KMS-11 (cell line): ENCODE results near the gene GZMA.

Source experiments
- H2AFZ ChIP-seq: fragments of 200-600 bp; sonication (generic); 2 replicates; pipeline ENCODE4 v1.6.1; 2016; ENCODE audit warnings: antibody characterized with exemption, mixed run types, low read depth
- H3K27ac ChIP-seq: fragments of 200-600 bp; sonication (generic); 2 replicates; pipeline ENCODE4 v1.6.1; 2016; ENCODE audit warnings: mild to moderate bottlenecking, mixed run types
- H3K27me3 ChIP-seq: fragments of 200-600 bp; sonication (generic); 2 replicates; pipeline ENCODE4 v1.6.1; 2017; ENCODE audit warnings: mild to moderate bottlenecking, low read depth, mixed run types, moderate library complexity; ENCODE audit not compliant: insufficient read depth
- H3K36me3 ChIP-seq: fragments of 200-600 bp; sonication (generic); 2 replicates; pipeline ENCODE4 v1.6.1; 2017; ENCODE audit warnings: mild to moderate bottlenecking, mixed run types; ENCODE audit not compliant: insufficient read depth
- H3K4me1 ChIP-seq: fragments of 200-600 bp; sonication (generic); 2 replicates; pipeline ENCODE4 v1.6.1; 2016; ENCODE audit warnings: mild to moderate bottlenecking, low read depth, mixed run types; ENCODE audit not compliant: poor library complexity, severe bottlenecking
- H3K4me2 ChIP-seq: fragments of 200-600 bp; sonication (generic); 2 replicates; pipeline ENCODE4 v1.7.0; 2016; ENCODE audit warnings: mild to moderate bottlenecking, mixed run types
- H3K4me3 ChIP-seq: fragments of 200-600 bp; sonication (generic); IDR thresholded peaks from 2 replicates; pipeline ENCODE4 v1.6.1; 2017; ENCODE audit warnings: low read depth, low read length, mixed read lengths; ENCODE audit not compliant: insufficient read depth
- H3K79me2 ChIP-seq: fragments of 200-600 bp; sonication (generic); 2 replicates; pipeline ENCODE4 v1.6.1; 2016; ENCODE audit warnings: low read depth, mixed run types; ENCODE audit not compliant: insufficient read depth
- H3K9ac ChIP-seq: fragments of 200-600 bp; sonication (generic); 2 replicates; pipeline ENCODE4 v1.6.1; 2016; ENCODE audit warnings: mild to moderate bottlenecking, mixed run types
- H4K20me1 ChIP-seq: fragments of 200-600 bp; sonication (generic); 2 replicates; pipeline ENCODE4 v1.6.1; 2016; ENCODE audit warnings: mild to moderate bottlenecking, mixed run types; ENCODE audit not compliant: insufficient read depth
- CTCF ChIP-seq: fragments of 200-600 bp; sonication (generic); conservative IDR thresholded peaks from 2 replicates; pipeline ENCODE4 v1.6.1; 2017; ENCODE audit warnings: low read depth, mild to moderate bottlenecking, antibody characterized with exemption, low read length, moderate library complexity, mixed read lengths

GZMA gene

GRCh38 chr5:55063899-55064298, 38.5 kb upstream of the GZMA start:
- no peak overlapping the region for H3K27ac ChIP-seq
- no peak overlapping the region for H2AFZ ChIP-seq
- no peak overlapping the region for H3K4me2 ChIP-seq

GRCh38 chr5:55064523-55064922, 37.9 kb upstream of the GZMA start:
- no peak for TF ChIP-seq CTCF
- no peak overlapping the region for H3K4me2 ChIP-seq
- H3K79me2 ChIP-seq: no peaks in the 10 kb centered on the region
- no peaks in the 10 kb centered on the region for H3K4me1 ChIP-seq
- H3K27me3 ChIP-seq: no peaks in the 10 kb centered on the region
- no peak overlapping the region for H2AFZ ChIP-seq
- no peaks in the 10 kb centered on the region for H4K20me1 ChIP-seq
- H3K36me3 ChIP-seq: no peaks in the 10 kb centered on the region
- no peak overlapping the region for H3K4me3 ChIP-seq
- no peak overlapping the region for H3K27ac ChIP-seq
- no peak overlapping the region for H3K9ac ChIP-seq

More at GRCh38 chr5:55063899-55064298, 38.5 kb upstream of the GZMA start:
- Histone ChIP-seq H3K4me3 (no peak overlapping the region), H3K9ac (no peak overlapping the region), H3K27me3 (no peaks in the 10 kb centered on the region), H3K36me3 (no peaks in the 10 kb centered on the region), H3K4me1 (no peaks in the 10 kb centered on the region), H3K79me2 (no peaks in the 10 kb centered on the region), H4K20me1 (no peaks in the 10 kb centered on the region)
- no peak for TF ChIP-seq CTCF

DNA sequence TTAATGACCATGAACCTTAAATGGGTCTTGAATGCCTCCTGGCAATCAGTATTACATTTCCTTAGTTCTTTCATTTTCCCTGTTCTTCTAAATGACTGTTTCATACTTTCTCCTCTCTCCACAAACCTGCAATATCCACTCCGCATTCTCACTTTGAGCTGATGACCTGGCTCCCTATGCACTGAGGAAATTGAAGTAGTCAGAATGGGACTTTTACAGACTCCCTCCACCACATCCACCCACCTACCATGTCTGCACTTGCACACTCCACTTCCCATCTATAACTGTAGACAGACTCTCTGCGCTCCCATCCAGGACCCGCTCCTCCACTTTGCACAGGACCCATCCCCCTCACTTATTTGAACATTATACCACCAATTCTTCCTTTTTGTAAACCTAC, 36.2 kb upstream of the GZMA start:
- Histone ChIP-seq H3K4me3 (no peak overlapping the region), H4K20me1 (no peaks in the 10 kb centered on the region), H3K36me3 (no peaks in the 10 kb centered on the region), H3K27ac (no peak overlapping the region), H3K9ac (no peak overlapping the region), H3K27me3 (no peaks in the 10 kb centered on the region), H3K79me2 (no peaks in the 10 kb centered on the region), H3K4me1 (no peaks in the 10 kb centered on the region), H3K4me2 (no peak overlapping the region), H2AFZ (no peak overlapping the region)
- TF ChIP-seq CTCF: no peak

DNA sequence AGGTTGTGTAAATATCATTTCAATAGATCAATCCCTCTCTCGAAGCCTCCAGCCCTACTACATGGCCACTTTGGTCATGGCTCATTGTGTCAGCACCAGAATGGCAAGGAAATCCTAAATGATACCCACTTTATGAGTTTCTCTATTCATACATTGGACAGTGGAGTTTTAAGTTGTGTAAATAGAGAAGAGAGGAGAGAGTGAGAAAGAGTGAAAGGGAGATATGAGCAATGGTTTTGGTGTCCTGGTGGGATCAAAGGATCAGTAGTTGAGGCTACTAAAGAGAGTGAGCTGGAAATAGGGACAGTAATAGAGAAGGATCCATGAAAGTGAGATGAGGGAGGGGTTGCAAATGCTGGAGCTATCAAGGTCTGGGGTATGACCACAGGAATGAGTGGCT, 31.5 kb upstream of the GZMA start:
- Histone ChIP-seq H4K20me1 (no peaks in the 10 kb centered on the region; the same call in 1 of the 2 replicates), H3K27me3 (no peaks in the 10 kb centered on the region), H3K4me1 (peaks cover 19% of the 10 kb centered on the region), H3K4me2 (no peak overlapping the region), H3K79me2 (no peaks in the 10 kb centered on the region), H3K4me3 (no peak overlapping the region), H3K36me3 (no peaks in the 10 kb centered on the region), H3K9ac (no peak overlapping the region), H3K27ac (no peak overlapping the region), H2AFZ (no peak overlapping the region)
- TF ChIP-seq CTCF: no peak

DNA sequence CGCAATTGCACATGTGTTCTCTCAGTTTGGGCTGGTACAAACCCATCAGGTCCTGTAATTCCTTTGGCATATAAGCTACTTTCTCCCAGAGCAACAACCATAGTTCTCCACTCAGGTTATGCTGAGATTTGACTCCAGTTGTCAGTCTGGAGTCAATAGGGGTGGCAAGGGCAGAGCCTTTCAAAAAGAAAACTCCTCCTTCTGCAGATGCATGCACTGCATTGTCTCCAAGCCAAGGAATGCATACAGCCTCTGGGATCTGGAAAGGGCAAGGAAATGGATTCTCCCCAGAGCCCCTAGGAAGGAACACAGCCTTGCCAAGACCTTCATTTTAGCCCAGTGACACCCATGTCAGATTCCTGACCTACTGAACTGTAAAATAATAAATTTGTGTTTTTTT, 31.0 kb upstream of the GZMA start:
- Histone ChIP-seq H3K9ac (no peak overlapping the region), H3K79me2 (no peaks in the 10 kb centered on the region), H2AFZ (no peak overlapping the region), H3K36me3 (no peaks in the 10 kb centered on the region), H4K20me1 (no peaks in the 10 kb centered on the region; the same call in 1 of the 2 replicates), H3K4me3 (no peak overlapping the region), H3K27me3 (no peaks in the 10 kb centered on the region), H3K4me2 (no peak overlapping the region), H3K27ac (no peak overlapping the region), H3K4me1 (peaks cover 19% of the 10 kb centered on the region)
- TF ChIP-seq CTCF: no peak
